T-helper 22 cell (primary cell): ENCODE measurements around the gene ABLIM2.

Experiments used
- DNase-seq: peaks from one replicate; pipeline ENCODE4 v3.0.0-alpha.2; 2020; ENCODE audit warnings: low read depth

Gene ABLIM2

GRCh38 chr4:8192748-8193738 lies 34.4 kb upstream of the ABLIM2 start:
- DNase-seq: no peak

- DNase-seq: no peak
Observed at GRCh38 chr4:8191136-8191747, 32.6 kb upstream of the ABLIM2 start.

DNA sequence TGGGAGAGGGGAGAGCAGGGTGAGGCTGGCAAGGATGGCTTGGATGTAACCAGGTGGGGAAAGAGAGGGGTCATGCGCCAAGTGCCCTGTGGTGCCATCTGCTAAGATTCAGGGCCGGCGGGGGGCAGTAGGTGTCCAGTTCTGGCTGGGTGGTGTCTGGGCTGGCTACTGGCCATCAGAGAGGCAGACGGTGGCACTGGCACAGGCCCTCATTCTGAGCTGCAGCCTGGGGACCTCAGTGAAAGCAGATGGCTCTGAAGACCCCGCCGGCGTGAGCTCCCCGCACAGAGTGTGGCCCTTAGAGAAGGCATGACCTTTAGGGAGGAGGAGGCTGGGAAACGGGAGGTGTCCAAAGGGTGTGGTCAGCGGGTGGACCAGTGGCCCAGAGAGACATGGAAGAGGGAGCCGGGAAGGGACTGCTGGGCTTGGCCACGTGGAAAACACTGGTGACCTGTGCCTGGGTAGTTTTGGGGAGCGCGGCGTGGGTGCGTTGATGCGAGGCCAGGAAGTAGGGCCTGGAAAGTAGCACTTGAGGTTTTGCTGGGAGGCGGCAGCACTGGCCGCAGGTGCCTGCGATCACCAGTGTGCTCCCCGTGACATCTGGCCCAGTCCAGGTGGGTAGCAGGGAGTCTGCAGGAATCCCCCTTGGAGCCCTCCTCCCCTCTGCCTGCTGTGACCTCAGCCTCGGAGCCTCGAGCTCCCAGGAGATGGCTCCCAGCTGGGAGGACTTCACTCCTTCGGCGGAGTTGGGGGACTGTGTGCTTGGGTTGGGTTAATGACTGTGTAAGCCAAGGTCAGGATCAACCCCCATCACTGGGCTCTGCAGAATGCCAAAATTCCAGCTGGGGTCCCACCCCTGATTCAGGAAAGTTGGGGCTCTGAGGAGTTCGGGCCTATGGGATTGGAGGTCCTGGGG lies 31.2 kb upstream of the ABLIM2 start:
- DNase-seq: no peak

DNA sequence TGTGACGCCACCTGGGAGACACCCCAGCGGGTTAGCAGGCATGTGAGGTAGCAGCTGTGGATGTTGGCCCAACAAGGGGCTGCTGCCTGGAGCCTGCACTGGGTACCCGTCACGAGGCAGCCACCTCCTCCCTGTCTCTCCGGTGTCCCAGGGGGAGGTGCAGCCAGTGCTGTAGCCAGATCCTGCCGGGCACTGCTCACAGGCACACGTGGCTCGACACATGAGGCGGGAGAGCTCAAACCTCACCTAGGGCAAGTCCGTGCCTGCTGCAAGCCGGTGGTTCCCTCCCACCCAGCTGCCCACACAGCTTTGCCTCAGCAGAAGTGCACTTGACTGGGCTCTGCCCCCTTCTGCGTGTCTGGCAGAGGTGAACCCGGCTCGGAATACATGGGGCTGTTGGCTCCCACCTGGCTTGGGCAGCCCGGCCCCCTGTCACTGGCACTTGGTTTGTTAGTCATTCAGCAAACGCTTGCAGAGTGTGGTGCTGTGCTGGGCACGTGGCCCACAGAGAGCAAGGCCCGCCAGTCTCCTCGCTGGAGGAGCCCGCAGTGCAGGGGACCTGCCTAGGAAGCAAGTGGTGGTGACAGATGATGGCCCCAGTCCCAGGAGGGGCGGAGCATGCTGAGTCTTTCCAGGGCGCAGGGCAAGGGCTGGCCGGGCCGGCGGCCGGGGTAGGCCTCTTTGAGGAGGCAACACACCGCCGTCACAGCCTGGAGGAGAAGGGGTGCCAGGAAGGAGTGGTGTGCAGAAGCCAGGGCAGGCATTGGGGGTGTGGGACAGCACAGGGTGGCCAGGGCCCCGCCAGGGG lies 30.3 kb upstream of the ABLIM2 start:
- no peak for DNase-seq

GRCh38 chr4:8188085-8188484 lies 29.5 kb upstream of the ABLIM2 start:
- DNase-seq: no peak

GRCh38 chr4:8185930-8186329 lies 27.3 kb upstream of the ABLIM2 start:
- DNase-seq: no peak

DNA sequence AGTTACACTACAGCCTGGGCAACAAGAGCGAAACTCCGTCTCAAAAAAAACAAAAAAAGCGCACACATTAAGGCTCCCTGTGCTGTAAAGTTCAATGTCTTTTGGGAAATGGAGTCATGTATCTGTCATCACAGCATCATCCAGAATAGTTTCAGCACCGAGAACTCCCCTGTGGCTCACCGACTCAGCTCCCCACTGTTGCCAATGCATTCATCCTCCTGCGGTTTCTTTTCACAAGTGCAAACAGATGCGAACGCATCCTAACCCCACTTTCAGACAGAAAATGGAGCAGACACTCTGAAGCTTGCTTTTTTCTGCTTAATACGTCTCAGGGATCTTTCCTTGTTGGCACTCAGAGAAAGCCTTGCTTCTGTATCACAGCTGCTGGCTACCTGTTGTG lies 26.7 kb upstream of the ABLIM2 start:
- no peak for DNase-seq

GRCh38 chr4:8184061-8184460 lies 25.4 kb upstream of the ABLIM2 start:
- DNase-seq: no peak

DNA sequence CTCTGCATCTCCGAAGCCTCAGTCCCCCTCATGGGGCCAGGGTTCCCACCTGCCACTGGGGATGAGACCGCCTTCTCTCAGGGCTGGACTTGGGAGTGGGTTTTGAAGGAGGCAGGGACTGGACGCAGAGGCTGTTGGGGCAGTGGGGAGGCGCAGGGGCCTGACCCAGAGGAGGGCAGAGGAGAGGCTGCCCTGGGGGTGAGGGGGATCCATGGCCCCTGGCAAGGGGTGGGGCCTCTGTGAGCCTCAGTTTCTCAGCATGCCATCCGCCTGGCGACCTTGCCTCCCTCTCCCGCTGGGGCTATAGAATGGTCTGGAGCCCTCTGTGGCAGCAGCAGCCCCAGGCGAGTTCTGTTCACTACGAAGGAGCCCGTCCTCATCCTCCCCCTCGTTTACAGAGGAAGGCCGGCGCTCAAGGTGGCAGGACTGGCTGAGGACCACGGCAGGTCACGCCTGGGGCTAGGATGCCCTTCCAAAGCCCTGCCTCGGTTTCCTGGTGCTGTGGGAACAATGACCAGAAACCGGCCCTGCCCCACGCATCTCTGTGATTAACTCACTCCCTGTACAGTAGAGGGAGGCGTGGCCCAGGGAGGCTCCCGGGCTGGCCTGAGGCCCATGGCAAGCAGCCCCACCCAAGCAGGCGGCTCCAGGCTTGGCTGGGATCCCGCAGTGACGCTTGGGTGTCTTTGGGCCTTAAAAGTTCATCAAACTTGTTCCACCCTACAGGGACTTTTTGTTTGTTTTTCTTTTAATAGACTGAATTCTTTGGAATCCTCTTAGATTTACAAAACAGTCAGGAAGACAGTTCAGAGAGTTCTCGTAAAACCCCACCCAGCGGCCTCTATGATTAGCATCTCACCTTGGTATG lies 24.5 kb upstream of the ABLIM2 start:
- no peak for DNase-seq

DNA sequence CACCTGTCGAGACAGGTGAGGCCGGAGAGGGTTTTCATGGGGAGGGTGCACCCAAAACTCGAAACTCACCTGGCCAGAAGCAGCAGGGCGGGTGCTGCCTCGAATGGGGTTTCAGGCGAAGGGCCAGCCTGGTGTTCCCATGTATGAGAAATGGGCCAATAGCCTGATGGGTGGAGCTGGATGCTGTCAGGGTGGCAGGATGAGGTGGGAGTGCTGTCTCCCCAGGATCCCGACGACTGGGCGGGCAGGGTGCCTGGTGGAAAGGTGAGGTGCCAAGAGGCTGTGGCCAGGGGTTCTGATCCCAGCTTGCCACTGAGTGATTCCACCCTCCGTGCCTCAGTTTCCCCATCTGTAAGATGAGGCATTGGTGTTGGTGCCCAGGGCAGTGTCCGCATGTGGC lies 23.7 kb upstream of the ABLIM2 start:
- DNase-seq: no peak

DNA sequence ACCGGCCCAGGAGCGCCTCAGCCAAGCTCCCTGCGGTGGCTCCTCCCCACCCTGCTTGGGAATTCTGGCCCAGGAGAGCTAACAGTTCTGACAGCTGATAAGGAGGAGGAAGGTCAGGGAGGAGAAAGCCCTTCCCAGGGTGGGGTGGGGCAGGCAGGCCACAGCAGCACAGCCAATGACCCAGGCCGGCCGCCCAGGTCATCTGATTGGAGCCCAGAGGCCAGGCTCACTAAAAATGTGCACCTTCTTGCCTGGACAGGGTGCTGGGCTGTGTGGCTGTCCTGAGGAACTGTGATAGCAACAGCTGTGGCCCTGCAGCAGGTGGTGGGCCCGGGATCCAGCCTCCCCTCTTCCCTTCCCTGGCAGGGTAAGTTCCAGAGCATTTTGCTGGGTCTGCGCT lies 23.2 kb upstream of the ABLIM2 start:
- no peak for DNase-seq

DNA sequence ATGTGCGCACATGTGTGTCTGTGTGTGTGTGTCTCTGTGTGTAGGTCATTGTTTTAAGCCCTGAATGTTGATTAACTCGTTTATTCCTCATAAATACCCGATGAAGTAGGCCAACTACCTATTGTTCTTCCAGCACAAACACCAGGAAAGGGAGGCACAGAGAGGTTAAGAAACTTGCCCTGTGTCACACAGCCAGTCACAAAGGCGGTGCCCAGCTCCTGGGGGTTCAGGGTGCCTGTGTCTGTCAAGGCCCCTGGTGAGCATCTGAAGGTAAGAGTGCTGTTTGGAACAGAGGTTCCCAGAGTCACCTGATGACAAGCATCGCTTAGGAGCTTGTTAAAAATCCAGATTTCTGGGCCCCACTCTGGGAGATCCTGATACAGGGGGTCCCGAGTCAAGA lies 22.5 kb upstream of the ABLIM2 start:
- DNase-seq: no peak

- no peak for DNase-seq
Observed at GRCh38 chr4:8180310-8181093, 21.9 kb upstream of the ABLIM2 start.

GRCh38 chr4:8179771-8180170 lies 21.2 kb upstream of the ABLIM2 start:
- DNase-seq: no peak

DNA sequence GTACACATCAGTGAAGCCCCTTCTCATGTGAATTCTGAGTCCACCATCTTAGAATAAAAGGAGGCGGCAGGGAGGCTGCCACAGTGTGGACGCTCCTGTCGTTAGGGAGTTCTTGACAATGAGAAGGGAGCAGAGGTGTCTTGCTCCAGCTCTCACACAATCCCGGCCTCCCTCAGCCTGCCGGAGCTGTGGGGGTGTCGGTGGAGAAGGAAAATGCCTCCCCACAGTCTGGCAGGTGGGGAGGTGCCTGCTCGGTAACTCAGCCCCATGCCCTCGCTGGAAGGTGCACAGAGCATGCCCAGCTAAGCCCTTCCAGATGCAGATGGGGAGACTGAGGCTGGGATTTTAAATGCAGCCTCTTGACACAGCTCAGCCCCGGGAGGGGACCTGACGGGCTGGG lies 20.5 kb upstream of the ABLIM2 start:
- no peak for DNase-seq

DNA sequence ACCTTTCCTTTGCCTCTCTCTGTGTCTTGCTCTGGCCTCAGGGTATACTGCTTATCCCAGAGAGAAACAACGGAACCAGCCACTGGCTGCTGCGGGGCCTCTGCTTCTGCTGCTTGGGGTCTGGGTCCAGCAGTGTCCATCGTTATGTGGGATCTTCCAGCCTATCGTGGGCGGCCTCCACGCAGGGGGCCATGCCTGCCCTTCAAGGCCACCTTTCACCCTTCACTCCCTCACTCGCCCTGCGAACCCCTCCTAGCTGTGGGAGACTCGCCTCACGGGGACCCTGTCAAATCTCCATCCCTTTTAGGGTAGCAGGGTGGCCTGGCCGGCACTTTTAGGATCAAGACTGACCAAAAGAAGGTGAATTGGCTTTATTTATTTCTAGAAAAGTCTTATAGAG lies 19.3 kb upstream of the ABLIM2 start:
- DNase-seq: no peak

GRCh38 chr4:8177552-8177951 lies 18.9 kb upstream of the ABLIM2 start:
- no peak for DNase-seq

GRCh38 chr4:8176547-8177399 lies 18.2 kb upstream of the ABLIM2 start:
- no peak for DNase-seq

DNA sequence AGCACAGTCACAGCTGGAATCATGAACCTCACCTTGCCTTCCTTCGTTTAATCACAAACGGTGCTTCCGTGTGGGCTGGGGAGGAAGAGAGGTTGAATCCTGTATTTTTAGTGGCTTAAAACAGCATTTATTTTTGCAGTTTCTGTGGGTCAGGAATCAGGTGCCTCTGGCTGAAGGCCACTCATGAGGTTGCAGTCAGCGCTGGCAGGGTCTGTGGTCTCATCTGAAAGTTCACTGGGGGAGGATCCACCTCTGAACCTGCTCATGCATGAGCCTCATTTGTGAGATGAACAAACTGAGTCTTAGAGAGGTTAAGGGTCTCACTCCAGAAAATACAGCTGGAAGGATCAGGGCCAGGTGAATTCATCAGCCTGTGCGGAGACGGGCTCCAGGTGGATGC lies 17.1 kb upstream of the ABLIM2 start:
- no peak for DNase-seq
